HepG2 (cell line): ENCODE data around the gene PPP1R13L. TPM values are rescaled to one million over a fixed set of nuclear protein-coding genes. Genes with fewer than 3 reads are reported as not detected.
A peak's percentile ranks its signal among the peaks of the same experiment; 100 is the strongest.

ENCODE experiments used
- ARNT2 ChIP-seq: sonication (generic); formaldehyde crosslinking; IDR thresholded peaks from 2 replicates; pipeline ENCODE4 v1.8.0; 2022; ENCODE audit warnings: mild to moderate bottlenecking, low read depth, missing genetic modification reagents, moderate library complexity
- BRF2 ChIP-seq: sonication (generic); formaldehyde crosslinking; IDR thresholded peaks from 2 replicates; pipeline ENCODE4 v1.8.1; 2022; ENCODE audit warnings: mild to moderate bottlenecking, missing genetic modification reagents
- EEA1 ChIP-seq: sonication (generic); formaldehyde crosslinking; IDR thresholded peaks from 2 replicates; pipeline ENCODE4 v1.5.1; 2020; ENCODE audit warnings: mild to moderate bottlenecking, missing genetic modification reagents, borderline replicate concordance
- GTF3A ChIP-seq: sonication (generic); formaldehyde crosslinking; conservative IDR thresholded peaks from 2 replicates; pipeline ENCODE4 v1.4.0; 2020; ENCODE audit warnings: mild to moderate bottlenecking, missing genetic modification reagents
- HNF4G ChIP-seq, 2 experiments: sonication (generic) in 1 of 2; formaldehyde crosslinking in 1 of 2; IDR thresholded peaks; 2 replicates each; pipeline versions ENCODE4 v1.4.0 to v1.6.1; 2011 to 2020; ENCODE audit warnings: borderline replicate concordance in 2 of 2, low read depth in 2 of 2, mild to moderate bottlenecking in 2 of 2, low read length in 1 of 2, missing genetic modification reagents in 1 of 2, moderate library complexity in 1 of 2
- KDM1A ChIP-seq: IDR thresholded peaks from 2 replicates; pipeline ENCODE4 v1.6.1; 2016; ENCODE audit warnings: missing compliant biosample characterization
- KMT2B ChIP-seq: IDR thresholded peaks from 2 replicates; pipeline ENCODE4 v1.6.1; 2016; ENCODE audit warnings: missing genetic modification reagents, missing compliant biosample characterization
- NBN ChIP-seq: fragments of 450-650 bp; conservative IDR thresholded peaks from 2 replicates; pipeline ENCODE4 v1.6.1; 2017
- PPARG ChIP-seq: conservative IDR thresholded peaks from 2 replicates; pipeline ENCODE4 v1.6.1; 2016; ENCODE audit warnings: missing biosample characterization, missing genetic modification reagents
- ZBTB38 ChIP-seq: sonication (generic); formaldehyde crosslinking; IDR thresholded peaks from 2 replicates; pipeline ENCODE4 v1.5.1; 2020; ENCODE audit warnings: mild to moderate bottlenecking, missing genetic modification reagents
- ZNF263 ChIP-seq: sonication (generic); formaldehyde crosslinking; IDR thresholded peaks from 2 replicates; pipeline ENCODE4 v1.4.0; 2020; ENCODE audit warnings: missing genetic modification reagents
- ZNF343 ChIP-seq: sonication (generic); formaldehyde crosslinking; IDR thresholded peaks from 2 replicates; pipeline ENCODE4 v1.4.0; 2020; ENCODE audit warnings: mild to moderate bottlenecking, missing genetic modification reagents
- ZNF510 ChIP-seq: sonication (generic); formaldehyde crosslinking; IDR thresholded peaks from 2 replicates; pipeline ENCODE4 v1.4.0; 2020; ENCODE audit warnings: low read depth, mild to moderate bottlenecking, missing genetic modification reagents
- ZNF546 ChIP-seq: sonication (generic); formaldehyde crosslinking; conservative IDR thresholded peaks from 2 replicates; pipeline ENCODE4 v1.8.1; 2023; ENCODE audit warnings: mild to moderate bottlenecking, missing genetic modification reagents
- ZNF556 ChIP-seq: sonication (generic); formaldehyde crosslinking; IDR thresholded peaks from 2 replicates; pipeline ENCODE4 v1.4.0; 2020; ENCODE audit warnings: mild to moderate bottlenecking, missing genetic modification reagents, borderline replicate concordance
- ZNF574 ChIP-seq: sonication (generic); formaldehyde crosslinking; IDR thresholded peaks from 2 replicates; pipeline ENCODE4 v1.4.0; 2020; ENCODE audit warnings: missing genetic modification reagents
- ZNF629 ChIP-seq: sonication (generic); formaldehyde crosslinking; conservative IDR thresholded peaks from 2 replicates; pipeline ENCODE4 v1.5.0; 2020; ENCODE audit warnings: missing genetic modification reagents
- ZSCAN31 ChIP-seq: sonication (generic); formaldehyde crosslinking; IDR thresholded peaks from 2 replicates; pipeline ENCODE4 v1.5.0; 2020; ENCODE audit warnings: low read depth, mild to moderate bottlenecking, missing genetic modification reagents
- polyA plus RNA-seq, 8 experiments: library from polyadenylated mRNA; depleted of rRNA in 3 of 8; stranded (reverse) in 7 of 8; unstranded in 1 of 8; fragments of >200 nt; fragmentation: Illumina TruSeq in 4 of 8; extraction: Trizol in 4 of 8; gene quantifications; 2 replicates each; pipeline versions ENCODE4 v1.2.1 to v1.2.3, GENCODE V29; 2011 to 2016; ENCODE audit warnings: low read depth in 4 of 8, missing spikeins in 1 of 8, mixed read lengths in 1 of 8; ENCODE audit not compliant: insufficient read depth in 1 of 8
- total RNA-seq, 5 experiments: library from RNA; depleted of rRNA; stranded (reverse); fragments of >200 nt; fragmentation: Illumina TruSeq; extraction: Trizol; gene quantifications; 2 replicates each; pipeline ENCODE4 v1.2.3, GENCODE V29; 2016; ENCODE audit warnings: low read depth in 1 of 5
- TF ChIP-seq, protein P1 (sequence below): sonication (generic); formaldehyde crosslinking; IDR thresholded peaks from 2 replicates; pipeline ENCODE4 v1.4.0; 2020; ENCODE audit warnings: mild to moderate bottlenecking, missing genetic modification reagents, borderline replicate concordance

Gene PPP1R13L
- total and polyA plus RNA-seq, 2 of the 13 experiments (the other 11 are each of a cell fraction or from before 2014, with no cell fraction given), result 1.3 to 6.6 TPM

- TF ChIP-seq, protein P1, sequence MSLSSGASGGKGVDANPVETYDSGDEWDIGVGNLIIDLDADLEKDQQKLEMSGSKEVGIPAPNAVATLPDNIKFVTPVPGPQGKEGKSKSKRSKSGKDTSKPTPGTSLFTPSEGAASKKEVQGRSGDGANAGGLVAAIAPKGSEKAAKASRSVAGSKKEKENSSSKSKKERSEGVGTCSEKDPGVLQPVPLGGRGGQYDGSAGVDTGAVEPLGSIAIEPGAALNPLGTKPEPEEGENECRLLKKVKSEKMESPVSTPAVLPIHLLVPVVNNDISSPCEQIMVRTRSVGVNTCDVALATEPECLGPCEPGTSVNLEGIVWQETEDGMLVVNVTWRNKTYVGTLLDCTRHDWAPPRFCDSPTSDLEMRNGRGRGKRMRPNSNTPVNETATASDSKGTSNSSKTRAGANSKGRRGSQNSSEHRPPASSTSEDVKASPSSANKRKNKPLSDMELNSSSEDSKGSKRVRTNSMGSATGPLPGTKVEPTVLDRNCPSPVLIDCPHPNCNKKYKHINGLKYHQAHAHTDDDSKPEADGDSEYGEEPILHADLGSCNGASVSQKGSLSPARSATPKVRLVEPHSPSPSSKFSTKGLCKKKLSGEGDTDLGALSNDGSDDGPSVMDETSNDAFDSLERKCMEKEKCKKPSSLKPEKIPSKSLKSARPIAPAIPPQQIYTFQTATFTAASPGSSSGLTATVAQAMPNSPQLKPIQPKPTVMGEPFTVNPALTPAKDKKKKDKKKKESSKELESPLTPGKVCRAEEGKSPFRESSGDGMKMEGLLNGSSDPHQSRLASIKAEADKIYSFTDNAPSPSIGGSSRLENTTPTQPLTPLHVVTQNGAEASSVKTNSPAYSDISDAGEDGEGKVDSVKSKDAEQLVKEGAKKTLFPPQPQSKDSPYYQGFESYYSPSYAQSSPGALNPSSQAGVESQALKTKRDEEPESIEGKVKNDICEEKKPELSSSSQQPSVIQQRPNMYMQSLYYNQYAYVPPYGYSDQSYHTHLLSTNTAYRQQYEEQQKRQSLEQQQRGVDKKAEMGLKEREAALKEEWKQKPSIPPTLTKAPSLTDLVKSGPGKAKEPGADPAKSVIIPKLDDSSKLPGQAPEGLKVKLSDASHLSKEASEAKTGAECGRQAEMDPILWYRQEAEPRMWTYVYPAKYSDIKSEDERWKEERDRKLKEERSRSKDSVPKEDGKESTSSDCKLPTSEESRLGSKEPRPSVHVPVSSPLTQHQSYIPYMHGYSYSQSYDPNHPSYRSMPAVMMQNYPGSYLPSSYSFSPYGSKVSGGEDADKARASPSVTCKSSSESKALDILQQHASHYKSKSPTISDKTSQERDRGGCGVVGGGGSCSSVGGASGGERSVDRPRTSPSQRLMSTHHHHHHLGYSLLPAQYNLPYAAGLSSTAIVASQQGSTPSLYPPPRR, result 0 out of 2 replicates have a peak, but pooled peaks have one; percentile 35
- no peak for TF ChIP-seq ARNT2 (CRISPR knock-in tag)
- no peak for TF ChIP-seq ZNF263
- peak; percentile 81 for TF ChIP-seq ZNF556 (CRISPR knock-in tag)
- TF ChIP-seq ZNF510, result peak; percentile 76; the same call in 1 of the 2 replicates
- TF ChIP-seq GTF3A, result 0 out of 2 replicates have a peak, but pooled peaks have one; percentile 64
- TF ChIP-seq ZNF574 (CRISPR knock-in tag), result peak; percentile 74
- TF ChIP-seq HNF4G (IDR thresholded peaks at IDR 0.05; ENCODE audit: borderline replicate concordance, low read depth, low read length), result 0 out of 2 replicates have a peak, but pooled peaks have one; percentile 2
- TF ChIP-seq HNF4G (CRISPR knock-in tag; IDR thresholded peaks at IDR 0.05; ENCODE audit: borderline replicate concordance, low read depth), result no peak
- peak; percentile 23; the same call in 1 of the 2 replicates for TF ChIP-seq ZSCAN31
- peak; percentile 93 for TF ChIP-seq KDM1A (CRISPR knock-in tag)
- TF ChIP-seq EEA1 (CRISPR knock-in tag), result no peak
- 0 out of 2 replicates have a peak, but pooled peaks have one; percentile 40 for TF ChIP-seq ZBTB38 (CRISPR knock-in tag)
- no peak for TF ChIP-seq PPARG (CRISPR knock-in tag)
- 0 out of 2 replicates have a peak, but pooled peaks have one; percentile 73 for TF ChIP-seq ZNF343 (CRISPR knock-in tag)
- no peak for TF ChIP-seq BRF2 (CRISPR knock-in tag)
- peak; percentile 82; the same call in 1 of the 2 replicates for TF ChIP-seq ZNF546
- peak; percentile 100 for TF ChIP-seq ZNF629 (CRISPR knock-in tag)
- TF ChIP-seq NBN, result no peak
- 0 out of 2 replicates have a peak, but pooled peaks have one; percentile 15 for TF ChIP-seq KMT2B (CRISPR knock-in tag)
Observed at GRCh38 chr19:45404557-45405434, at the start of gene PPP1R13L (continued).
